ENCODE measurements around the gene LMO7.

DNA sequence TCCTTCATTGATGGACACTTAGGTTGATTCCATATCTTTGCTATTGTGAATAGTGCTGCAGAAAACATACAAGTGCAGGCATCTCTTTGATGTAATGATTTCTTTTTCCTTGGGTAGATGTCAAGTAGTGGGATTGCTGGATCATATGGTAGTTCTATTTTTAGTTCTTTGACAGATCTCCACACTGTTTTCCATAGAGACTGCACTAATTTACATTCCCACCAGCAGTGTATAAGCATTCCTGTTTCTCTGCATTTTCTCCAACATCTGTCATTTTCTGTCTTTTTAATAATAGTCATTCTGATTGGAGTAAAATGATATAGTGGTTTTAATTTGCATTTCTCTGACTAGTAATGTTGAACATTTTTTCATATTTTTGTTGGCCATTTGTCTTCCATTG is 116.7 kb downstream of the LMO7 start:
- TF ChIP-seq POLR2A (IDR thresholded peaks at IDR 0.05; ENCODE audit: low read depth, low read length), result no peak
- TF ChIP-seq, protein P1, sequence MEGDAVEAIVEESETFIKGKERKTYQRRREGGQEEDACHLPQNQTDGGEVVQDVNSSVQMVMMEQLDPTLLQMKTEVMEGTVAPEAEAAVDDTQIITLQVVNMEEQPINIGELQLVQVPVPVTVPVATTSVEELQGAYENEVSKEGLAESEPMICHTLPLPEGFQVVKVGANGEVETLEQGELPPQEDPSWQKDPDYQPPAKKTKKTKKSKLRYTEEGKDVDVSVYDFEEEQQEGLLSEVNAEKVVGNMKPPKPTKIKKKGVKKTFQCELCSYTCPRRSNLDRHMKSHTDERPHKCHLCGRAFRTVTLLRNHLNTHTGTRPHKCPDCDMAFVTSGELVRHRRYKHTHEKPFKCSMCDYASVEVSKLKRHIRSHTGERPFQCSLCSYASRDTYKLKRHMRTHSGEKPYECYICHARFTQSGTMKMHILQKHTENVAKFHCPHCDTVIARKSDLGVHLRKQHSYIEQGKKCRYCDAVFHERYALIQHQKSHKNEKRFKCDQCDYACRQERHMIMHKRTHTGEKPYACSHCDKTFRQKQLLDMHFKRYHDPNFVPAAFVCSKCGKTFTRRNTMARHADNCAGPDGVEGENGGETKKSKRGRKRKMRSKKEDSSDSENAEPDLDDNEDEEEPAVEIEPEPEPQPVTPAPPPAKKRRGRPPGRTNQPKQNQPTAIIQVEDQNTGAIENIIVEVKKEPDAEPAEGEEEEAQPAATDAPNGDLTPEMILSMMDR (conservative IDR thresholded peaks at IDR 0.05; ENCODE audit: low read depth, low read length), result no peak
- TF ChIP-seq RFX5 (IDR thresholded peaks at IDR 0.05; ENCODE audit: low read depth, low read length), result no peak
- TF ChIP-seq MAFK (IDR thresholded peaks at IDR 0.05; ENCODE audit: low read depth, low read length), result no peak
- no peak for TF ChIP-seq RAD21 (IDR thresholded peaks at IDR 0.05; ENCODE audit: low read length)
- TF ChIP-seq FOS (IDR thresholded peaks at IDR 0.05; ENCODE audit: low read depth, low read length), result no peak
